GM19193 (cell line): ENCODE results near the gene MRPL22.

Experiments
- POLR2A ChIP-seq: IDR thresholded peaks from 4 replicates; pipeline ENCODE4 v1.6.1; 2011; ENCODE audit not compliant: insufficient read depth, insufficient read length; ENCODE audit errors: extremely low read depth

The MRPL22 gene

DNA sequence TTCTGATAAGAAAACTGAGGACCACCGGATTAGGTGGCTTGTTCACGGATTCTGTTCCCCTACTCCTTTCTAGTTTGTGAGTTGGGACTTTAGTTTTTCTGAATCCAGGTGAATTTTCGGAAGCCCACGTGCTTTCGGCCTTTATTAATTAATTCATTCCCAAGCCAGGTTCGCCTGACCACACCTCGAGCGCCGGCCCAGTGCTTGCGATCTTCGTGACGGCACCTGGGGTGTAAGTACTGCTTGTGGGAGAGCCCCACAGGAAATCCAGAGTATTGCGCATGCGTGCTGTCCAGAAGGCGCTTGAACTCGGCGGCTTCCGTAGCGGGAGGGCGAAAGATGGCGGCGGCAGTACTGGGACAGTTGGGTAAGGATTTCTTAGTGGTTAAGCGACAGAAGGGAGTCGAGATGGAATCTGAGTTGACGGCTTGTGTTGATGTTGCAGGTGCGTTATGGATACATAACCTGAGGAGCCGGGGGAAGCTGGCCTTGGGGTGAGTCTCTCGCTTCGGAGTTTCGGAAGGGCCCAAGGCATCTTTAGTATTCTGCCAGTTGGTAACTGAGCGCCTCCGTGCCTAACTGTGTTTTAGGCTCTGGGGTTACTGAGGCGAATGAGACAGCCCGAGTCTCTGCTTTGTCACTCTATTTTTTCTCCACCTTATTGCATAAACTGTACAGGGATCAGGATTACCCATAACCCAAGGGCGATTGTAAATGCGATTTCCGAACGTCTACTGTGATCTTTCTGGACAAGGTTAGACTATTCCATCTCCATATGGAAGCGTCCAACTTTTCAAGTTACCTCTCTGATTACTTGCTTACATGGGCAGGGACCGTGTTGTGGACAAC lies at the start of gene MRPL22:
TSS of gene MRPL22 (plus strand) at position 302 of the 849 bp plus-strand sequence. CDS start at position 340, 38 bp downstream.
- TF ChIP-seq POLR2A, result peak; percentile 90

- TF ChIP-seq POLR2A, result no peak
Measured at GRCh38 chr5:154892369-154892771, 48.5 kb upstream of the MRPL22 start.

DNA sequence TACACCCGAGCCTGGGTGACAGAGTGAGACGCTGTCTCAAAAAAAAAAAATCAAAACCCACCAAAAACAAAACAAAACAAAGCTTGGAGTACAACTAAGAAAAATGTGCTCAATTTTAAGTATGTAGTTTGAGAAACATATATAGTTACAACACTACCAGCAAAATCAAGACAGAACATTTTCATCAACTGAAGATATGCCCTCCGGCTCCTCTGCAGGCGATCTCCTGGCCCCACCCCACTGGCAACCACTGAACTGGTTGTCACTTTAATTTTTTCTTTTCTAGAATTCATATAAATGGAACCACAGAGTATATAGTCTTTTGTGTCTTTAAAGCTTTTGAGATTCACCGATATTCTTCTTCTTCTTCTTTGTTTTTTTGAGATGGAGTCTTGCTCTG lies 47.5 kb upstream of the MRPL22 start:
- no peak for TF ChIP-seq POLR2A

DNA sequence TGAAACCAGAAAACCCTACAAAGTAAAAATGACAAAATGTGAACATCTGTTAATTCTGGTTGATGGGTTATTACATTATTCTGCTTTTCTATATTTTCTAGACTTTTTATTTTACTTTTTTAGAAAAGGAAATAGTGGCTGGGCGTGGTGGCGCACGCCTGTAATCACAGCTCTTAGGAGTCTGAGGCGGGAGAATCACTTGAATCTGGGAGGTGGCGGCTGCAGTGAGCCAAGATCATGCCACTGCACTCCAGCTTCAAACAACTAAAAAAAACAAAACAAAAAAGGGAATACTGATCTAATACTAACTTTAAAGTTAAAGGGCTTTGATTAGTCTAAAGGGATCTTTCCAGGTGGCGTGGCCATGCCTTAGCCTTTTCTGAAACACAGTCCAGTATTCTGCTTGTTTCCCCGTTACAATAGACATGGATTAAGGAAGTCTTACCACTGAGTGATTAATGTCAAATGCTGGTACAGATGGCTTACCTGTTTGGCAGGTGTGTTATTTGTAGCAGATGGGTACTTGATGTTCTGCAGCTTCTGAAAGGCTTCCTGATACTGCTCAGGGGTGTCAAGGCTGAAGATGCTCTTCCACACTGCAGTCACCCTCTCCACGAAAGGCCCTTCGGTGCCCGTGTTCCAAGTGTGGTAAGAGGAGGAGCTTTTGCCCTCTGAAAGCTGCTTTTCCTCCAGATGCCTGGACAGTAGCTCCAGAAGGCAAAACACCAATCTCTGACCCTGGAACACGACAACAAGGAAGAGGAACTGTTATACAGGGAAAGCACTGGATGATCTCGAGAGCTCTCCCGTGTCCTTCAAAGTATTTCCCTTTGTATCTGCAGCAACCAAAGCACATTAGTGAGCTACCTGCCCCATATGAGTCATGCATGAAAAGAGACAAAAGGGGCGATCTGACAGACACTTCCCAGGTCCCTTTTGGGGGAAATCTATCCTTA lies 45.0 kb upstream of the MRPL22 start:
- TF ChIP-seq POLR2A, result no peak

- TF ChIP-seq POLR2A, result no peak
Measured at GRCh38 chr5:154896562-154897165, 44.2 kb upstream of the MRPL22 start.

DNA sequence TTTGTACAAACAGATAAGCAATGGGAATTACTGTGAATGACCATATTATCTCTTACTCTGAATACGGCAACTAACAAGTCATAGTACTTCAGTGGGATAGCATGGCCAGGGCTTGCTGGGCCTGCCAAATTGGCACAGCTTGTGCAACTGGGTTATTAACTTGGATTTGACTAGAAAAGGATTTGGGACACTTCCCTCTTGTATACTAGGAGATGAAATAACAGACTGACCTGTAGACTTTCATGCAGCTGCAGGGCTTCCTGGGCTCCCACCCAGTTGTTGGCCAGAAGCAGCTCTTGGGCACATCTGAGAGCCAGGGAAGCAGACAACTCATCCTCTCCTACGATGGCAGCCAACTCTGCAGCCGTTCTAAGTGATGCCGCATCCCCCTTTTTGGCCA lies 42.7 kb upstream of the MRPL22 start:
- TF ChIP-seq POLR2A, result no peak

- TF ChIP-seq POLR2A, result no peak
Measured at GRCh38 chr5:154899151-154899816, 41.6 kb upstream of the MRPL22 start.

DNA sequence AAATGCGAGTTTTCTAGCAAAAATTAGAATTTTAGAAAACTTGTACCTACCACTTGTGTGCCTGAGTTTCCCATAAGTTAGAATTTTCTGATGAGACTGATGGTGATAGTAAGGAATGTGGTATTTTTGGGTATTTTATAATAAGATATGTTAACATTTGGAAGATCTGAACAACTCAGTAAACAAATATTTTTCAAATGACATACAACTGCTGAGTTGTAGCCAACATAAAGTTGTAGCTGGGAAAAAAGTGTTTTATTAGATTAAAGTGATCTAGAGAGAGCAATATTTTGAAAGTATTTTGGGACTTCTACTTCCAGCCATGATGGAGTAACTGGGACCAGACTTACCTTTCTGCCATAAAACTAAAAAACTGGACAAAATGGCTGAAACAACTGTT lies 40.8 kb upstream of the MRPL22 start:
- TF ChIP-seq POLR2A, result no peak

GRCh38 chr5:154901276-154901675 lies 39.6 kb upstream of the MRPL22 start:
- TF ChIP-seq POLR2A, result no peak

DNA sequence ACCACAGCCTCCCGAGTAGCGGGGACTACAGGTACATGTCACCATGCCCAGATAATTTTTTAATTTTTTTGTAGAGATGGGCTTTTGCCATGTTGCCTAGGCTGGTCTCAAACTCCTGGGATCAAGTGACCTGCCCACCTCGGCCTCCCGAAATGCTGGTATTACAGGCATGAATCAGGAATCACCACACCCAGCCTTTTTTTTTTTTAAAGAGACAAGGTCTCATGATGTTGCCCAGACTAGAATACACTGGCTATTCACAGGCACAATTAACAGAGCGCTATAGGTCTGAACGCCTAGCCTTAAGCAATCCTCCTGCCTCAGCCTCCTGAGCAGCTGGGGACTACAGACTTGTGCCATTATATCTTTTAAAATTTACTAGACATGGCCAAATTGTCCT lies 39.0 kb upstream of the MRPL22 start:
- no peak for TF ChIP-seq POLR2A

DNA sequence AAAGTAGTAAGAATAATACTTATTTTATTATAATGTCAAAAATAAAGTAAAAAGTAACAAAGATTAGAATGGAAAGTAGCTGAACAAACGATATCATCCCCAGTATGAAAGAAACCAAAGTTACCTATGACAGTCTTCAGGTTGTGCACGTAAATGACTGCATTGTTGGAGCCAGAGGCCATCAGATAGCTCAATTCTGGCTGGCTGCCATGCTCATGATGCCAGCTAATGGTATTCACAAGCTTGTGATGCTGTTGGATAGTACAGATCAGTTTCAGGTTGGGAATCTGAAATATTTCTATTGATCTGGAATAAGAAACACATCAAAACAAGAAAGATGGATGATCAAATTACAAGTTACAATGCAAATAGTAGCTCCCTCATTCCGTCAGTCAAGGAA lies 24.0 kb upstream of the MRPL22 start:
- no peak for TF ChIP-seq POLR2A

DNA sequence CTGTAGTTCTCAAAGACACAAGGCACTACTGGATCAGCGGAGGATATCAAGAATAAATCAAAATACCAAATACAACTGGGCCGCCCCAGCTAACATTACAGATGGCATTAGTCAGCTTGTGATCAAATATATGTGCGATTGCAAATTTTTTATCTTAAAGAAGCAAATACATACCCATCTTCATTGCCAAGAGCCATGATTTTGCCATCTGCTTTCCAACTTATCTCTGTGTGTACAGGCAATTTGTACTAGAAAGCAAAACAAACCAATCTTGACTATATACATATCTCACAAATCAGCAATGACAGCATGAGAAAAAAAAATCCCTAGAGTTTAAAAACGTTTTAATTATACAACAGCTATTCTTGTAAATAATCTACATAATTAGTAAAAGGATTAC lies 23.1 kb upstream of the MRPL22 start:
- TF ChIP-seq POLR2A, result no peak

DNA sequence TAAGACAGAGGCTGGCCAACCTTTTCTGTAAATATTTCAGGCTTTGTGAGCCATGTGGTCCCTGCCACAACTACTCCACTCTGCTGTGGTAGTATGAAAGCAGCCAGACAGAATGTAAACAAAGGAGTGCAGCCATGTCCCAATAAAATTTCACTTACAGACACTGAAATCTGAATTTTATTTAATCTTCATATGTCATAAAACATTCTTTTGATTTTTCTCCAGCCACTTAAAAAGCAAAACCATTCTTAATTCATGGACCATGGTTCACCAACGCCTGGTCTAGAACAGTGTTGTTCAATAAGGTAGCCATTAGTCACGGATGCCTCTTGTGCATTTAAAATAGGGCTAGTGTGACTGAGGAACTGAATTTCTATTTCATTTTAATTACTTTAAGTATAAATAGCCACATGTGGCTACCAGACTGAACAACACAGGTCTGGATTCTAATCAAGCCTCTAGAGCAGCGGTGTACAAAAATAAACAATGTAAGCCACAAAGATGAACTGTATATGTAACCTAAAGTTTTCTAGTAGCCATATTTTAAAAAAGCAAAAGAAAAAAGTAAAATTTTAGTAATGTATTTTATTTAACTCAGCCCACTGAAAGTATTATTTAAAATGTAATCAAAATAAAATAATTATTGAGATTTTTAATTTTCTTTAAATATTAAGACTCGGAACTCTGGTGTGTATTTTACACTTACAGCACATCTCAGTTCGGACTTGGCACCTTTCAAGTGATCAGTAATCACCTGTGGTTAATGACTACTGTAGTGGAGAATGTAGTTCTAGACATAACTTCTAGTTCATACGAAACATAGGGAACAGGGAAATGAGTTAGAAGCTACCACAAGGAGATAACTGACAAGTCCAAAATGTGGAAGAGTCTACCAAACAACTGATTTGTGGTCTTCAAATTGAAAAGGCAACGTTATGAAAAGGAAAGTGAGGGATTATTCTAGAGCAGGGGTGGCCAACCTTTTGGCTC lies 17.1 kb upstream of the MRPL22 start:
- TF ChIP-seq POLR2A, result no peak
